Spinal cord (tissue), 10 donors: ENCODE measurements around the gene HIP1R. TPM values are rescaled to one million over a fixed set of nuclear protein-coding genes. Genes with fewer than 3 reads are reported as not detected.
"Not testable (repeated sequence)": the region's sequence is repeated elsewhere in the genome, so short reads cannot be mapped to it uniquely, and the experiment has no call there.

ENCODE experiments used
- DNase-seq, 6 donors: peaks; one replicate each; pipeline versions ENCODE4 v3.0.0 to v3.0.0-alpha.2; 2013 to 2015; ENCODE audit warnings: low spot score in 6 of 6, low read depth in 4 of 6
- H3K27ac ChIP-seq: one replicate; pipeline ENCODE4 v1.5.1; 2013; ENCODE audit warnings: low read depth, low read length, control low read depth
- H3K27me3 ChIP-seq: one replicate; pipeline ENCODE4 v1.6.1; 2013; ENCODE audit warnings: low read length; ENCODE audit not compliant: control insufficient read depth, insufficient read depth
- H3K36me3 ChIP-seq: one replicate; pipeline ENCODE4 v1.6.1; 2013; ENCODE audit warnings: low read length; ENCODE audit not compliant: control insufficient read depth, insufficient read depth
- H3K4me1 ChIP-seq: one replicate; pipeline ENCODE4 v1.6.1; 2013; ENCODE audit warnings: low read length; ENCODE audit not compliant: control insufficient read depth, insufficient read depth
- H3K4me3 ChIP-seq: one replicate; pipeline ENCODE4 v1.5.1; 2013; ENCODE audit warnings: low read depth, low read length, control low read depth
- H3K9me3 ChIP-seq: one replicate; pipeline ENCODE4 v1.6.1; 2013; ENCODE audit warnings: low read length; ENCODE audit not compliant: control insufficient read depth, insufficient read depth
- WGBS: methylation state at CpG from one replicate; pipeline ENCODE4 v1.1.5; 2013; ENCODE audit warnings: missing lambda C conversion rate; ENCODE audit not compliant: insufficient coverage; 5-methylcytosine and 5-hydroxymethylcytosine counted together
- polyA plus RNA-seq, 2 donors: library from polyadenylated mRNA; unstranded; fragments of 120-200 nt; gene quantifications; one replicate each; pipeline ENCODE4 v1.2.1, GENCODE V29; 2013; ENCODE audit not compliant: insufficient read length in 2 of 2
- total RNA-seq, 2 donors: library from RNA; depleted of rRNA in 1 of 2; stranded (reverse); fragments of 120-200 nt in 1 of 2; fragments of >200 nt in 1 of 2; gene quantifications; one replicate each; pipeline versions ENCODE4 v1.2.3 to v1.2.4, GENCODE V29; 2013 to 2014
- donor health status: healthy.

Gene HIP1R
- total and polyA plus RNA-seq, 4 donors = 37.5 to 71.4 (median 49.8) TPM

- WGBS = no CpG with 5 or more reads among the region's 4 CpGs
- peaks cover 35% of the 10 kb centered on the region for H3K4me1 ChIP-seq
- H3K27ac ChIP-seq = no peak overlapping the region
- H3K4me3 ChIP-seq = no peak overlapping the region
- no peaks in the 10 kb centered on the region for H3K36me3 ChIP-seq
- DNase-seq = no peak
- H3K9me3 ChIP-seq = no peaks in the 10 kb centered on the region
- no peaks in the 10 kb centered on the region for H3K27me3 ChIP-seq
Observed at GRCh38 chr12:122884860-122885259, 49.6 kb downstream of the HIP1R start.

GRCh38 chr12:122886161-122886560 is 50.9 kb downstream of the HIP1R start:
- 94% methylated on average over 7 of the region's 8 CpGs for WGBS
- Histone ChIP-seq H3K27me3 (no peaks in the 10 kb centered on the region), H3K4me1 (peaks cover 33% of the 10 kb centered on the region), H3K36me3 (no peaks in the 10 kb centered on the region), H3K4me3 (no peak overlapping the region), H3K27ac (no peak overlapping the region), H3K9me3 (no peaks in the 10 kb centered on the region)
- DNase-seq = no peak

- no peak overlapping the region for H3K27ac ChIP-seq
- H3K27me3 ChIP-seq = no peaks in the 10 kb centered on the region
- no peak for DNase-seq
- peaks cover 29% of the 10 kb centered on the region for H3K4me1 ChIP-seq
- H3K9me3 ChIP-seq = no peaks in the 10 kb centered on the region
- no peak overlapping the region for H3K4me3 ChIP-seq
- 79% methylated on average over 8 of the region's 10 CpGs for WGBS
- no peaks in the 10 kb centered on the region for H3K36me3 ChIP-seq
Observed at GRCh38 chr12:122886851-122887818, 51.9 kb downstream of the HIP1R start.

GRCh38 chr12:122887819-122888212 is 52.6 kb downstream of the HIP1R start:
- H3K27me3 ChIP-seq = no peaks in the 10 kb centered on the region
- WGBS = 78% methylated on average over 3 of the region's 5 CpGs
- H3K27ac ChIP-seq = peak overlapping the region; percentile 75
- no peaks in the 10 kb centered on the region for H3K36me3 ChIP-seq
- H3K4me3 ChIP-seq = no peak overlapping the region
- no peaks in the 10 kb centered on the region for H3K9me3 ChIP-seq
- DNase-seq = no peak
- peaks cover 34% of the 10 kb centered on the region for H3K4me1 ChIP-seq

GRCh38 chr12:122888232-122888752 is 53.0 kb downstream of the HIP1R start:
- Histone ChIP-seq H3K9me3 (no peaks in the 10 kb centered on the region), H3K4me3 (no peak overlapping the region), H3K36me3 (no peaks in the 10 kb centered on the region), H3K27me3 (no peaks in the 10 kb centered on the region), H3K4me1 (peaks cover 38% of the 10 kb centered on the region), H3K27ac (peak overlapping the region; percentile 75)
- 41% methylated on average over 12 of the region's 12 CpGs for WGBS
- peak in 1 of 6 donors; percentile 71 for DNase-seq

GRCh38 chr12:122889761-122890520 is 54.7 kb downstream of the HIP1R start:
- no peaks in the 10 kb centered on the region for H3K9me3 ChIP-seq
- H3K27ac ChIP-seq = peak overlapping the region; percentile 83
- H3K27me3 ChIP-seq = no peaks in the 10 kb centered on the region
- peaks cover 48% of the 10 kb centered on the region for H3K4me1 ChIP-seq
- 67% methylated on average over 7 of the region's 13 CpGs for WGBS
- no peaks in the 10 kb centered on the region for H3K36me3 ChIP-seq
- H3K4me3 ChIP-seq = no peak overlapping the region
- DNase-seq = no peak

- Histone ChIP-seq H3K36me3 (no peaks in the 10 kb centered on the region), H3K9me3 (no peaks in the 10 kb centered on the region), H3K27ac (peak overlapping the region; percentile 83), H3K27me3 (no peaks in the 10 kb centered on the region), H3K4me1 (peaks cover 57% of the 10 kb centered on the region), H3K4me3 (no peak overlapping the region)
- DNase-seq = peak in 2 of 6 donors; percentile 63 to 76
- WGBS = 14% methylated on average over 6 of the region's 10 CpGs
Observed at GRCh38 chr12:122891661-122892525, 56.6 kb downstream of the HIP1R start.

GRCh38 chr12:122892724-122893123 is 57.5 kb downstream of the HIP1R start:
- not testable (repeated sequence) for H3K9me3 ChIP-seq, DNase-seq, H3K36me3 ChIP-seq, H3K4me3 ChIP-seq, H3K27me3 ChIP-seq
- Histone ChIP-seq H3K4me1 (peaks cover 59% of the 10 kb centered on the region), H3K27ac (peak overlapping the region; percentile 83)
- 87% methylated on average over 5 of the region's 9 CpGs for WGBS
